Activated CD8-positive, alpha-beta memory T cell treated with anti-CD3 and anti-CD28 coated beads, Interleukin-2, amount 50 U/mL, for 4 hours (primary cell): ENCODE measurements around the gene FOXO1.
"Not testable (repeated sequence)": the region's sequence is repeated elsewhere in the genome, so short reads cannot be mapped to it uniquely, and the experiment has no call there.

Source experiments
- DNase-seq: peaks from one replicate; pipeline ENCODE4 v3.0.0-alpha.2; 2020

Gene FOXO1

DNA sequence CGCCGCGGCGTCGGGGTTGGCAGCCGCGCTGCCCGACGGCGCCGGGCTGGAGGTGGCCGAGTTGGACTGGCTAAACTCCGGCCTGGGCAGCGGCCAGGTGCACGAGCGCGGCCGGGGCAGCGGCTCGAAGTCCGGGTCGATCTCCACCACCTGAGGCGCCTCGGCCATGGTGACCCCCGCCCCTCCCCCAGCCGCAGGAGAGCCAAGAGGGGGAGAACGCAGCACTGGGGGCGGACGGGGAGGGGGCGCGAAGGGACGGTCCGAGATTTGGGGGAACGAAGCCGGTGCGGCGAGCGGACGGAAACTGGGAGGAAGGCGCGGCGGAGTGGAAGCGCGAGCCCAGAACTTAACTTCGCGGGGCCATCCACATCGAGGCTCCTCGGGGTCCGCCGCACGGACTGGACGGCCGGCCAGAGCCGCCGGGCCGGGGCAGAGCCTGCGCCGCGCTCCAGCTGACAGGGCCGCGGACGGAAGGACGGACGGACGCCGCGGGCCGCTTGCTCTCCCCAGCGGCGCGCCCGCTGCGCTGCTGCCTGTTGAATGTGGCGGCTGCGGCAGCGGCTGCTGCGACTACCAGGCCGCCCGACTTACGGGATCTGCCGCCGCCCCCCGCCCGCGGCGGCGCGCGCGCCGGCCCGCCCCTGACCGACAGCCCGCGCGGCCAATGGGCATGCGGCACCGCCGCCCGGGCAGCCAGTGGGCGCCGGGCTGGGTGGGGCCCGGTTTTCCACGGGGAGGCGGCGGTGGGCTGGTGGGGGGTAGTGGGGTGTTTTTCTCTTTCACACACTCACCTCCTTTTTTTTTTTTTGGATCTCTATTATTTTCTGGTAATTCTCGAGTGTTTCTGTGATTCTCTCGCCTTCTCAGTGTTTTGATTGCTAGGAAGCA lies at the start of gene FOXO1:
Gene FOXO1, minus strand, starts transcription at position 597 of the 888 bp plus-strand sequence. Its CDS starts 429 bp downstream, at position 168.
- peak; percentile 90 for DNase-seq

DNA sequence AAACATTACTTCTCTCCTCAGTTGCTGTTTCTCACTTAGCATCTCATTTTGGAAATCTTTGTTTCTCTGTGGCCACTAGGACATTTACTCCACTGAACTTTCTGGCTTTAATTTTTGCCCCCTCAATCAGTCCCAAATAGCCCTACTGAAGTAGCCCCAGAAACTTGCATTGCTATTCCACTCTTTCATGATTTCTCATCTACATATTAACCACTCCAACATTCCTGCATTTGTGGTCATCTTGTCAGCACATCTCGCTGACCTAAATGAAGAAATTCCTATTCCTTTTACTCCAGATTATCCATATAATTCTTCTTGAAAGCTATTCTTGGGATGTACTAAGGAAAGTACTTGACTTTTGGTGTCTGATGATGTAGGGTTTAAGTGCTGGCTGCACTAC lies 48.0 kb upstream of the FOXO1 start:
- not testable (repeated sequence) for DNase-seq

- DNase-seq, result no peak
Measured at GRCh38 chr13:40706439-40706838, 40.0 kb upstream of the FOXO1 start.

DNA sequence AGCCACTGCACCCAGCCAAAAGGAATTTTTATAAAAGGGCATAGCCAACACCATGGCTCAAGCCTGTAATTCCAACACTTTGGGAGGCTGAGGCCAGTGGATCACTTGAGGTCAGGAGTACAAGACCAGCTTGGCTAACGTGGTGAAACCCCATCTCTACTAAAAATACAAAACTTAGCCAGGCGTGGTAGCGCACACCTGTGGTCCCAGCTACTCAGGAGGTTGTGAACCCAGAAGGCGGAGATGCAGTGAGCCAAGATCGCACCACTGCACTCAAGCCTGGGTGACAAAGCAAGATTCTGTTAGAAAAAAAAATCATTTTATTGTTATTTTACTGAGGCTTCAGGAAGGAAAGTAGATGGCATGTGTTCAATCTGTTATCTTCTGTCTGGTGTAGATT lies 31.3 kb upstream of the FOXO1 start:
- no peak for DNase-seq

- DNase-seq, result no peak
Measured at GRCh38 chr13:40694426-40694825, 28.0 kb upstream of the FOXO1 start.

DNA sequence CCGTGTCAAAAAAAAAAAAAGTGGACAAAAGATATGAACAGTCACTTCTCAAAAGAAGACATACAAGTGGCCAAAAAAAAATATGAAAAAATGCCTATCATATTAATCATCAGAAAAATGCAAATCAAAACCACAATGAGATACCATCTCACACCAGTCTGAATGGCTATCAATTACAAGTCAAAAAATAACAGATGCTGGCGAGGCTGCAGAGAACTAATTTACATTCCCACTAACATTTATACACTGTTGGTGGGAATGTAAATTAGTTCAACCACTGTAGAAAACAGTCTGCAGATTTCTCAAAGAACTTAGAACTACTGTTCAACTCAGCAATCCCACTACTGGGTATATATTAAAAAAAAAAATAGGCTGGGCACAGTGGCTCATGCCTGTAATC lies 26.5 kb upstream of the FOXO1 start:
- DNase-seq, result no peak

GRCh38 chr13:40688781-40689180 lies 22.3 kb upstream of the FOXO1 start:
- DNase-seq, result no peak

- no peak for DNase-seq
Measured at GRCh38 chr13:40682449-40683240, 16.2 kb upstream of the FOXO1 start.

- no peak for DNase-seq
Measured at GRCh38 chr13:40681341-40682146, 15.1 kb upstream of the FOXO1 start.

GRCh38 chr13:40680659-40681323 lies 14.3 kb upstream of the FOXO1 start:
- no peak for DNase-seq

GRCh38 chr13:40679480-40679985 lies 13.1 kb upstream of the FOXO1 start:
- DNase-seq, result no peak

DNA sequence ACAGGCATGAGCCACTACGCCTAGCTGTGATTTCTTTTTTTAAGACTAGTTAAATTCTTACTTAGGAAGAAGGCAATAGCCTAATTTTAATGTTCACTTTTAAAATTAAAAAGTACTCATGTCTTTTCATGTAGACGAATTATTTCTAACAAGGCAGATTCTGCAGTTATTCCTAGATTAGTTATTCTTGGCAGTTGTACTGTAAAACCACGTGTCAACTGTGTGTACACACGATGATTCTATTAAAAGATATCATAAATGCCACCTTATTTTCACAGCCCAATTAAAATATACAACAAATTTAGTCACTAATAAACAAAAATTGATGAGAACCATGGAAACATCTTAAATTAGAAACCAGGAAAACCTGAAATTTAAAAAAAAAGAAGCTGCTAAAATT lies 10.6 kb upstream of the FOXO1 start:
- DNase-seq, result no peak

DNA sequence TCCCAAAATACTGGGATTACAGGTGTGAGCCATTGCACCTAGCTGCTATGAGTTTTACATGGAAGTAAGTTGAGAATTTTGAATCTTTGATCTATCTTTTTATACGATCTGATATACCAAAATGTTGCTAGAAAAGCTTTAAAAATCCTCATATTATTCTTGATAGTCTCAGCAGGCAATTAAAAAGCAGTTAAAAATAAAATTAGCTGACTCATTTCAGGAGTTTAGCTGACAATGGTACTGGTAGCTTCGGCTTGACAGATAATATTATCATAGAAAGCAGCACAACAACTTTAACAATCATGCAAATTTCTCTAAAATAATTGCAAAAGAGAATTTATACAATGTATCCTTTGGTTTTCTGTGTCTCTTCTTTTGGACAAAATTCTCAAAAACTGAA lies 9.6 kb upstream of the FOXO1 start:
- DNase-seq, result no peak

GRCh38 chr13:40673414-40673813 lies 7.0 kb upstream of the FOXO1 start:
- DNase-seq, result no peak

DNA sequence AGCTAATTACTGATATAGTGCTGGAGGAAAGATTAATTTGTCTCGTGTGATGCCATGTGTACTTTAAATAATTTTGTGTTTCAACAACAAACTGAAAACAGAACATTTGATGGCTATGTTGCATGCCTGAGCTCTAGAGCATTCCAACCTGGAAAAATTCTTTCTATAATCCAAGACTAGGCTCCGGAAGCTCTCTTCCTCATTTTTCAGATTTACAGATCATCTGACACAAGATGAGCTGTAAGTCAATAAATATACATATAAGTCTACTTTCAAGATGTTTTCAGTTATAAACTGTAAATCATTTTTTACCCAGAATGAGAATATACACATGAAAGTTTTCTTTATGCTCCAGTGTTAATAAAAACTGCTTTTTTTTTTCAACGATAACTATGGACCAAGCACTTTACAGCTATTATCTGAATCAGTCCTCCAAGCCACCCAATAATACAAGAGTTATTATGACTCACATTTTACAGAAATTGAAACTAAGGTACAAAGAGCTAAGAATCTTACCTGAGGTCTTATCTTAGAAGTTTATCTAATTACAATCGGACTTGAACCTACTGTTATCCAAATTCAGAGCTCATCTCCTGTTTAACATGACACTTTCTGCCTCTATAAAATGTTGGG lies 6.4 kb upstream of the FOXO1 start:
- no peak for DNase-seq

DNA sequence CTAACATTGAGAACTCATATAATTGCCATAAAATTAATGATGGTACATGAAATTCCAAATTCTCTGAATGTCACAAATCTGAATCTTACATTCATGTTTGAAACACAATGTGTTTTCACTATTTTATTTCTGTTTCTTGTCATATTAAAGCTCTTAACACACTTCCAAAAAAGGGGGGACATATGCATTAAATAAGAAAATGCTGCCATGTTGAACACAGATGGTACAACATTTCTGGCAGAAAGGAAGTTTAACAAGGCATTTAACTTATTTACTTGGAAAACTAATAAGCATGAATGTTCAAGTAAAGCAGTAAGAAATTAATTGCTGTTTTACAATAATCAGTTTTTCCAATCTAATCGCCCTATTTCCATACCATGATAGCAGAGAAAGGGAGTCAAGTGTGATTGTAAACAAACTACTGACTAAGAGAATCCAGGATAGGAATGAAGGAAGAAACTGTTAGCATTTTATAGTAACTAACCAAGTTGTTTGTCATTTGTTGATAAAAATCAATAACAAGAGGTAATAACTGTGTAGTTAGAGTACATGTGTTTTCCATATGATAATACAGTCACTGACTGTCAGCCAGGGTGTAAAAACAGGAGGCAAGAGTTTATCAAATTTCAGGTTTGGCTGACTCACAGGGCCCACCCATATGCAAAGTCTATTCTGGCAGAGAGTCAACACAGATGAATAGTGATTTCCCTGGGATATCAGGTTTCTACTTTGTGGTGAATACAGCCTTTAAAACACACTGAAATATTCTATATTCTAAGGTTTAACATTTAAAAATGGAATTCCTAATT lies 5.7 kb upstream of the FOXO1 start:
- no peak for DNase-seq

GRCh38 chr13:40670307-40670706 lies 3.9 kb upstream of the FOXO1 start:
- DNase-seq, result no peak

- DNase-seq, result peak; percentile 55
Measured at GRCh38 chr13:40668335-40668734, 1.9 kb upstream of the FOXO1 start.

DNA sequence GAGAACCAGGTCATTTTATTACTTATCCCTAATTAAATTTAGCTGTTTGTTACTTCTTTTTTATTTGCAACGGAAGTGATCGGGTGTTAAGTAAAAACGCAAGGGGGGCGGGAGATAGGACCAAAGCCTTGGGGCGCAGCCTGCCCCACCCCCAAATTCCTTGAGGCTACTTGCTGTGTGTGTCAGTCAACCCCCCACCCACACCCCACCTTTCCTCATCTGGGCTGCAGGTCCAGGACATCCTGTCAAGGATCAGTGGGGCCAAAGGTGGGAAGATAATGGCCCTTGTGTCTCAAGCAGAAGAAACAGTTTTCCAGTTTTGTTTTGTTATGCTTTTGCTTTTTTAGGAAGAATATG lies 1.2 kb upstream of the FOXO1 start:
- no peak for DNase-seq

DNA sequence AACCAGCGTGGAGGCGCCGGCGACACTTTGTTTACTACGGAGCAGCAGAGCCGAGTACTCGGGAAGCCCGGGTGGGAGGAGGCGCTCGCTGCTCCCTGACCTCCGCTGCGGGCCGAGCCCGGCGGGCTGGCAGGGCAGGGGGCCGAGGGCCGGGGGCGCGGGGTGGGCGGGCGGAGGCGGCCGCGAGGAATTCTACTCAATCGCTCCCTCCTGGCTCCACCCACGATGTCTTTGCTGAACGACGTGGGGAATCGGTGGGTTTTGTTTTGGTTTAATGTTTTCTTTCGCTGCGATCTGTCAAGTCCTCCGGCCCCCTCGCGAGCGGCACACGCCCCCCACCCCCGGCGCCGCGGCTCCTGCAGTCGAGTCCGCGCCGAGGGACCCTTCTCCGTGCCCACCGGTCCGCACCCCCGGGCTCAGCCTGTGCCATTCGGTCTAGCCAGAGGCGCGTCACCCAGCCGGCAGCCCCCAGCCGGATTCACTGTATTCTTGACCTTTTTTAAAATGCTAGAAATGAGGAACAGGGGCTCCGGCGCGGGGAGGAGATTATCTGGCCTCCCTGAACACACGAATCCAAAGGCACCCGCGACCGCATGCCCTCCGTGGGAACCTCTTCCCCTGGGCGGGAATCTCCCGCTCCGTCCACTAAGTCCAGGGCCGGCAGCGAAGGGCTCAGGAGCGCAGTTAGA lies 636 bp upstream of the FOXO1 start:
- DNase-seq, result peak; percentile 49
